Muscle layer of colon (tissue), 2 donors: ENCODE measurements around the gene TATDN2.
"Not testable (repeated sequence)": the region's sequence is repeated elsewhere in the genome, so short reads cannot be mapped to it uniquely, and the experiment has no call there.

ENCODE experiments used
- H3K27ac ChIP-seq: one replicate; pipeline ENCODE4 v1.7.0; 2013; ENCODE audit warnings: low read depth, mild to moderate bottlenecking, low read length, moderate library complexity
- H3K27me3 ChIP-seq, 2 donors: one replicate each; pipeline ENCODE4 v1.7.0; 2013; ENCODE audit warnings: low read length in 2 of 2, mild to moderate bottlenecking in 2 of 2; ENCODE audit not compliant: insufficient read depth in 2 of 2, control insufficient read depth in 1 of 2
- H3K36me3 ChIP-seq: one replicate; pipeline ENCODE4 v1.7.0; 2013; ENCODE audit warnings: mild to moderate bottlenecking, low read length; ENCODE audit not compliant: insufficient read depth
- H3K4me1 ChIP-seq: one replicate; pipeline ENCODE4 v1.7.0; 2013; ENCODE audit warnings: mild to moderate bottlenecking, low read length; ENCODE audit not compliant: insufficient read depth
- H3K4me3 ChIP-seq, 2 donors: one replicate each; pipeline ENCODE4 v1.7.0; 2013; ENCODE audit warnings: low read length in 2 of 2, low read depth in 1 of 2, mild to moderate bottlenecking in 1 of 2, moderate library complexity in 1 of 2
- H3K9ac ChIP-seq: one replicate; pipeline ENCODE4 v1.7.0; 2013; ENCODE audit warnings: low read length
- H3K9me3 ChIP-seq: one replicate; pipeline ENCODE4 v1.7.0; 2013; ENCODE audit warnings: mild to moderate bottlenecking, low read length
- donor health status: abdominal sarcoma.
- donor health status: Adenocarcinoma of cecum.

TATDN2 gene

GRCh38 chr3:10286596-10287295 lies 38.5 kb downstream of the TATDN2 start:
- Histone ChIP-seq H3K36me3 (peaks cover 30% of the 10 kb centered on the region), H3K27me3 (no peaks in the 10 kb centered on the region), H3K4me1 (no peaks in the 10 kb centered on the region), H3K9me3 (no peaks in the 10 kb centered on the region), H3K27ac (no peak overlapping the region), H3K9ac (no peak overlapping the region), H3K4me3 (no peak overlapping the region)

GRCh38 chr3:10287936-10288574 lies 39.8 kb downstream of the TATDN2 start:
- H3K4me1 ChIP-seq: no peaks in the 10 kb centered on the region
- H3K4me3 ChIP-seq: no peak overlapping the region
- H3K27me3 ChIP-seq: no peaks in the 10 kb centered on the region
- H3K27ac ChIP-seq: no peak overlapping the region
- H3K9ac ChIP-seq: no peak overlapping the region
- H3K9me3 ChIP-seq: no peaks in the 10 kb centered on the region
- peaks cover 32% of the 10 kb centered on the region for H3K36me3 ChIP-seq

- Histone ChIP-seq H3K36me3 (peaks cover 32% of the 10 kb centered on the region), H3K4me3 (no peak overlapping the region), H3K4me1 (no peaks in the 10 kb centered on the region), H3K9ac (no peak overlapping the region), H3K27ac (no peak overlapping the region), H3K9me3 (no peaks in the 10 kb centered on the region), H3K27me3 (no peaks in the 10 kb centered on the region)
These were observed 40.3 kb downstream of the TATDN2 start for GRCh38 chr3:10288575-10288960.

GRCh38 chr3:10289077-10289476 lies 40.8 kb downstream of the TATDN2 start:
- Histone ChIP-seq H3K9me3 (no peaks in the 10 kb centered on the region), H3K27ac (no peak overlapping the region), H3K4me3 (no peak overlapping the region), H3K9ac (no peak overlapping the region), H3K27me3 (no peaks in the 10 kb centered on the region), H3K36me3 (peaks cover 30% of the 10 kb centered on the region), H3K4me1 (no peaks in the 10 kb centered on the region)

GRCh38 chr3:10289787-10290355 lies 41.6 kb downstream of the TATDN2 start:
- Histone ChIP-seq H3K27ac (no peak overlapping the region), H3K4me1 (no peaks in the 10 kb centered on the region), H3K36me3 (peaks cover 30% of the 10 kb centered on the region), H3K9ac (no peak overlapping the region), H3K9me3 (no peaks in the 10 kb centered on the region), H3K27me3 (no peaks in the 10 kb centered on the region), H3K4me3 (no peak overlapping the region)

- Histone ChIP-seq H3K9ac (no peak overlapping the region), H3K4me1 (no peaks in the 10 kb centered on the region), H3K27ac (no peak overlapping the region), H3K27me3 (no peaks in the 10 kb centered on the region), H3K4me3 (no peak overlapping the region), H3K36me3 (peaks cover 29% of the 10 kb centered on the region), H3K9me3 (no peaks in the 10 kb centered on the region)
These were observed 42.4 kb downstream of the TATDN2 start for GRCh38 chr3:10290481-10291176.

- Histone ChIP-seq H3K4me1 (no peaks in the 10 kb centered on the region), H3K9ac (no peak overlapping the region), H3K27me3 (no peaks in the 10 kb centered on the region), H3K9me3 (no peaks in the 10 kb centered on the region), H3K36me3 (peaks cover 23% of the 10 kb centered on the region), H3K27ac (no peak overlapping the region), H3K4me3 (no peak overlapping the region)
These were observed 43.4 kb downstream of the TATDN2 start for GRCh38 chr3:10291641-10292040.

GRCh38 chr3:10292505-10293419 lies 44.5 kb downstream of the TATDN2 start, which contains the start of gene GHRL:
Gene GHRL, minus strand, starts transcription at chr3:10292947. Its CDS starts 2,767 bp downstream, at chr3:10290180.
- Histone ChIP-seq H3K4me3 (no peak within 1 kb of the TSS), H3K9me3 (no peaks in the 10 kb centered on the region), H3K4me1 (no peaks in the 10 kb centered on the region), H3K9ac (no peak within 1 kb of the TSS), H3K27ac (no peak within 1 kb of the TSS), H3K27me3 (no peaks in the 10 kb centered on the region), H3K36me3 (peaks cover 14% of the 10 kb centered on the region)

- H3K4me1 ChIP-seq: no peaks in the 10 kb centered on the region
- H3K4me3 ChIP-seq: no peak overlapping the region
- no peaks in the 10 kb centered on the region for H3K9me3 ChIP-seq
- peaks cover 15% of the 10 kb centered on the region for H3K36me3 ChIP-seq
- H3K9ac ChIP-seq: no peak overlapping the region
- H3K27ac ChIP-seq: no peak overlapping the region
- H3K27me3 ChIP-seq: no peaks in the 10 kb centered on the region
These were observed 45.8 kb downstream of the TATDN2 start for GRCh38 chr3:10294030-10294586.

GRCh38 chr3:10298064-10298463 lies 49.8 kb downstream of the TATDN2 start:
- not testable (repeated sequence) for H3K9ac ChIP-seq, H3K4me3 ChIP-seq, H3K27ac ChIP-seq, H3K4me1 ChIP-seq, H3K27me3 ChIP-seq, H3K9me3 ChIP-seq
- peaks cover 43% of the 10 kb centered on the region for H3K36me3 ChIP-seq
